Activated CD8-positive, alpha-beta T cell treated with anti-CD3 and anti-CD28 coated beads for 36 hours (primary cell): ENCODE results near the gene PTBP3. TPM values are rescaled to one million over a fixed set of nuclear protein-coding genes. Genes with fewer than 3 reads are reported as not detected.
"Not testable (repeated sequence)": the region's sequence is repeated elsewhere in the genome, so short reads cannot be mapped to it uniquely, and the experiment has no call there.

ENCODE experiments used
- ATAC-seq: fragments of 200-7000 bp; cut with Tn5 transposase; one replicate; pipeline ENCODE4 v1.10.0; 2021; ENCODE audit warnings: mild to moderate bottlenecking, moderate library complexity
- CTCF ChIA-PET: fragments of 350-600 bp; sonication (Branson Sonifier 250); formaldehyde crosslinking; loops from one replicate; lab custom pipeline; 2021; ENCODE audit warnings: antibody characterized with exemption; lab: Charles Lee
- POLR2A ChIA-PET: fragments of 350-600 bp; sonication (Branson Sonifier 250); formaldehyde crosslinking; loops from one replicate; lab custom pipeline; 2021; ENCODE audit warnings: antibody characterized with exemption; lab: Charles Lee
- DNase-seq: peaks from one replicate; pipeline ENCODE4 v3.0.0-alpha.2; 2020
- H3K27ac Mint-ChIP-seq: one replicate; pipeline ENCODE4 v1.8.0; 2021; ENCODE audit warnings: mild to moderate bottlenecking, mixed read lengths
- H3K27me3 Mint-ChIP-seq: one replicate; pipeline ENCODE4 v1.8.0; 2021; ENCODE audit warnings: mixed read lengths
- H3K36me3 Mint-ChIP-seq: one replicate; pipeline ENCODE4 v1.8.0; 2021; ENCODE audit warnings: low read depth, mixed read lengths
- H3K4me1 Mint-ChIP-seq: one replicate; pipeline ENCODE4 v1.8.0; 2021; ENCODE audit warnings: low read depth, mixed read lengths
- H3K4me3 Mint-ChIP-seq: one replicate; pipeline ENCODE4 v1.8.0; 2021; ENCODE audit warnings: mild to moderate bottlenecking, moderate library complexity, mixed read lengths
- H3K9me3 Mint-ChIP-seq: one replicate; pipeline ENCODE4 v1.8.0; 2021; ENCODE audit warnings: mixed read lengths
- CTCF ChIP-seq: fragments of 200-600 bp; IDR thresholded peaks from one replicate; pipeline ENCODE4 v1.8.0; 2022; ENCODE audit warnings: antibody characterized with exemption, mild to moderate bottlenecking
- intact Hi-C: fragments of 100-400 bp; cut with micrococcal nuclease; formaldehyde crosslinking; loops from one replicate; pipeline ENCODE4 v1.10.0; 2022
- total RNA-seq, 2 experiments: library from RNA; stranded (reverse); gene quantifications; one replicate each; pipeline ENCODE4 v1.2.3, GENCODE V29; 2021

The PTBP3 gene
- total RNA-seq, 2 experiments from 2014 or later: 108 to 120 TPM

- Mint-ChIP-seq H3K9me3 (peaks cover 10% of the 10 kb centered on the region), H3K4me1 (peaks cover 6% of the 10 kb centered on the region), H3K36me3 (peaks cover 4% of the 10 kb centered on the region), H3K27me3 (no peaks in the 10 kb centered on the region), H3K4me3 (no peak overlapping the region), H3K27ac (no peak overlapping the region)
- DNase-seq: no peak
- intact Hi-C loops: no loop called here
- ChIA-PET POLR2A (no interaction called here), CTCF (no interaction called here)
- ATAC-seq: no peak
- TF ChIP-seq CTCF: no peak
These were observed 134.8 kb downstream of the PTBP3 start for GRCh38 chr9:112198646-112199045.

GRCh38 chr9:112194969-112195431 is 138.4 kb downstream of the PTBP3 start:
- intact Hi-C loops: no loop called here

GRCh38 chr9:112193572-112194288 is 139.7 kb downstream of the PTBP3 start:
- DNase-seq (no peak), ATAC-seq (no peak)
- peaks cover 3% of the 10 kb centered on the region for H3K9me3 Mint-ChIP-seq
- H3K27ac Mint-ChIP-seq: no peak overlapping the region
- H3K36me3 Mint-ChIP-seq: no peaks in the 10 kb centered on the region
- POLR2A ChIA-PET: no interaction called here
- H3K4me3 Mint-ChIP-seq: no peak overlapping the region
- TF ChIP-seq CTCF: no peak
- intact Hi-C loops: no loop called here
- peaks cover 7% of the 10 kb centered on the region for H3K4me1 Mint-ChIP-seq
- CTCF ChIA-PET: interaction anchor here (0.6 to 1.7 kb wide), 3 partner anchors 10 to 143 kb away, joined by 3 to 4 read pairs (median 3); no protein-coding TSS in a partner anchor
- H3K27me3 Mint-ChIP-seq: no peaks in the 10 kb centered on the region

More at GRCh38 chr9:112194969-112195431, 138.4 kb downstream of the PTBP3 start:
- Mint-ChIP-seq H3K36me3 (no peaks in the 10 kb centered on the region), H3K9me3 (peaks cover 2% of the 10 kb centered on the region), H3K27ac (no peak overlapping the region), H3K4me3 (no peak overlapping the region), H3K4me1 (peaks cover 7% of the 10 kb centered on the region), H3K27me3 (no peaks in the 10 kb centered on the region)
- ChIA-PET CTCF (interaction anchor here (1.3 to 1.7 kb wide), 2 partner anchors 12 to 20 kb away, joined by 3 to 4 read pairs; no protein-coding TSS in a partner anchor), POLR2A (no interaction called here)
- DNase-seq: no peak
- no peak for ATAC-seq
- TF ChIP-seq CTCF: no peak

- H3K36me3 Mint-ChIP-seq, H3K9me3 Mint-ChIP-seq, DNase-seq, H3K27me3 Mint-ChIP-seq, intact Hi-C loops, H3K4me1 Mint-ChIP-seq, H3K27ac Mint-ChIP-seq, ATAC-seq, H3K4me3 Mint-ChIP-seq, CTCF ChIA-PET: not testable (repeated sequence)
- POLR2A ChIA-PET: interaction anchor here (1.2 kb wide), 1 partner anchor 11 kb away, joined by 4 read pairs; no protein-coding TSS in a partner anchor
These were observed 143.1 kb downstream of the PTBP3 start for GRCh38 chr9:112190320-112190719.

- TF ChIP-seq CTCF: no peak
- Mint-ChIP-seq H3K4me1 (peaks cover 3% of the 10 kb centered on the region), H3K27ac (no peak overlapping the region), H3K4me3 (no peak overlapping the region), H3K9me3 (peaks cover 3% of the 10 kb centered on the region), H3K36me3 (no peaks in the 10 kb centered on the region), H3K27me3 (no peaks in the 10 kb centered on the region)
- no peak for ATAC-seq
- intact Hi-C loops: no loop called here
- ChIA-PET POLR2A (no interaction called here), CTCF (interaction anchor here (1.8 kb wide), 1 partner anchor 12 kb away, joined by 4 read pairs; no protein-coding TSS in a partner anchor)
- DNase-seq: no peak
These were observed 144.5 kb downstream of the PTBP3 start for GRCh38 chr9:112188884-112189283.
